OCI-LY3 (cell line): Measurements from ENCODE around the gene ADSS1.

Experiments used
- CTCF ChIP-seq: fragments of 200-600, 300-600 bp; sonication (generic); IDR thresholded peaks from 2 replicates; pipeline ENCODE4 v1.5.1; 2014; ENCODE audit warnings: antibody characterized with exemption, low read length, low read depth
- EZH2phosphoT487 ChIP-seq: fragments of 200-600 bp; shearing (Covaris generic); IDR thresholded peaks from 2 replicates; pipeline ENCODE4 v1.6.1; 2018; ENCODE audit warnings: antibody characterized with exemption, mixed run types, low read depth

- TF ChIP-seq CTCF (no peak), EZH2phosphoT487 (no peak)
Observed at GRCh38 chr14:104702673-104703072, 21.4 kb upstream of the ADSS1 start.
